Right lung (tissue), 10 donors: ENCODE measurements around the gene AP4S1. TPM values are rescaled to one million over a fixed set of nuclear protein-coding genes. Genes with fewer than 3 reads are reported as not detected.

ENCODE experiments used
- DNase-seq, 2 donors: peaks; one replicate each; pipeline ENCODE4 v3.0.0-alpha.2; 2013
- long read RNA-seq, 8 donors: transcript quantifications; one replicate each; lab custom pipeline, GENCODE V29; 2026
- polyA plus RNA-seq, 5 donors: library from polyadenylated mRNA; unstranded; fragments of 120-200 nt; gene quantifications; one replicate each; pipeline versions ENCODE4 v1.2.1 to v1.2.3, GENCODE V29; 2013; ENCODE audit warnings: inconsistent platforms in 1 of 5, low replicate concordance in 1 of 5; ENCODE audit not compliant: insufficient read length in 5 of 5, insufficient read depth in 1 of 5

Gene AP4S1
- 10 to 100 TPM; 16.1 to 22.4 (median 19.9) TPM for polyA plus RNA-seq
- long read RNA-seq, donor 1, partial matches to known transcripts = 0 of 4 reads
- long read RNA-seq, donor 1, other reads (novel, unspliced or antisense) = 0 of 4 reads
- long read RNA-seq, donor 2, partial matches to known transcripts = 0 of 3 reads
- long read RNA-seq, donor 2, other reads (novel, unspliced or antisense) = 0 of 3 reads
- long read RNA-seq, donor 3, transcript AP4S1-206 (5 exons, 1,012 nt) = major isoform, 5 of 5 reads
- long read RNA-seq, donor 3, partial matches to known transcripts = 0 of 5 reads
- long read RNA-seq, donor 3, other reads (novel, unspliced or antisense) = 0 of 5 reads
- long read RNA-seq, donor 4, transcript AP4S1-206 (5 exons, 1,012 nt) = major isoform, 6 of 6 reads
- long read RNA-seq, donor 4, partial matches to known transcripts = 0 of 6 reads
- long read RNA-seq, donor 4, other reads (novel, unspliced or antisense) = 0 of 6 reads
- long read RNA-seq, donor 5, partial matches to known transcripts = 0 of 2 reads
- long read RNA-seq, donor 5, other reads (novel, unspliced or antisense) = 0 of 2 reads
- long read RNA-seq, donor 6, transcript AP4S1-206 (5 exons, 1,012 nt) = major isoform, 5 of 5 reads
- long read RNA-seq, donor 6, partial matches to known transcripts = 0 of 5 reads
- long read RNA-seq, donor 6, other reads (novel, unspliced or antisense) = 0 of 5 reads
- long read RNA-seq, donor 7, partial matches to known transcripts = 11 of 19 reads
- long read RNA-seq, donor 7, other reads (novel, unspliced or antisense) = 8 of 19 reads
- long read RNA-seq, donor 8 = 0 reads

- DNase-seq = peak; percentile 50 to 63
Measured at GRCh38 chr14:31025367-31026076, at the start of gene AP4S1. Gene AP4S1 (plus strand): TSS chr14:31025649. CDS start chr14:31066197, 40,548 bp downstream.

GRCh38 chr14:30977752-30978151 lies 47.7 kb upstream of the AP4S1 start:
- no peak for DNase-seq

- peak; percentile 40 to 42 for DNase-seq
Measured at GRCh38 chr14:30980106-30980704, 45.2 kb upstream of the AP4S1 start.

- DNase-seq = no peak
Measured at GRCh38 chr14:30980980-30981379, 44.5 kb upstream of the AP4S1 start.

DNA sequence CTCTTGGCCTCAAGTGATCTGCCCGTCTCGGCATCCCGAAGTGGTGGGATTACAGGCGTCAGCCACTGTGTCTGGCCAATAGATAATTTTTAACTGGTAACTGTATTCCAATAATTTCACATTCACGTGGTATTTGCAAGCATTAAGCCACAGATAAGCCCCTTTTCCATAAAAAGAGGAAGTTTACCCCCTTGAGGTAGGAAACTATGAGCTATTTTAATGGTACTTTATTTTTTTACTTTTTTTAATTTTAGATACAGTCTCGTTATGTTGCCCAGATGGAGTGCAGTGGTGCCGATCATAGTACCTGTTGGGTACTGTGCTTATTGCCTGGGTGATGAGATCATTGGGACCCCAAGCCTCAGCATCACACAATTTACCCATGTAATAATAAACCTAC lies 42.9 kb upstream of the AP4S1 start:
- no peak for DNase-seq

- DNase-seq = no peak
Measured at GRCh38 chr14:30983858-30984257, 41.6 kb upstream of the AP4S1 start.

DNA sequence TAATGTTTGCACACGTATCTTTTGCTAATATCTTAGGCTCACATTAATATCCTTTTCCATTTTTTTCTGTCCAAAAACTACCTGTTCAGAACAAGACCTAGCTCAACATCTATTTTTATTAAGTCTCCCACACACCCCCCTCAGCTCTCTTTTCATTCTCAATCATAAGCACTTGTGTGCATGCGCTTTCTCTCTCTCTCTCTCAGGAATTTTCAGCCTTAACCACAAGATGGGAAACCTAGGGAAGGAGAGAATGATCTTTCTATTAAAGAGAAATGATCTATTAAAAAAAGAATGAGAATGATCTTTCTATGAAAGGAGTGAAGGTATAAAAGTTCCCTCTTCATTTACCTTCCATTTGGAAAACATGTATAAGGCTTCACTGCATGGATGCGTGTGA lies 39.7 kb upstream of the AP4S1 start:
- no peak for DNase-seq

GRCh38 chr14:30988509-30988908 lies 36.9 kb upstream of the AP4S1 start:
- no peak for DNase-seq

DNA sequence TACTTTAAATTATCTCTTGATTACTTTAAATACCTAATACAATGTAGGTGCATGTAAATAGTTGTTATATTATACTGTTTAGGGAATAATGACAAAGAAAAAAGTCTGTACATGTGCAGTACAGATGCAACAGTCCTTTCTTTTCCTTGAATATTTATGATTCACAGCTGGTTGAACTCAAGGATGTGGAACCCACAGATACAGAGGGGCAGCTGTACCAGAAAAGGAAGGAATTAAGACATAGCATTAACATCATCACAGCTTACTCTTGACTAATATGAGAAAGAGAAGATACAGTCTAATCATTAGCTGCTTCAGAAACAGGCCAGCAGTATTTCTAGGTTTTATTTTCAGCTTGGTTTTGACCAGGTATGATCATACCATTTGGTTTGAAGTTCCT lies 34.7 kb upstream of the AP4S1 start:
- DNase-seq = no peak

GRCh38 chr14:30991408-30991807 lies 34.0 kb upstream of the AP4S1 start:
- DNase-seq = no peak

- DNase-seq = no peak
Measured at GRCh38 chr14:30993071-30993470, 32.4 kb upstream of the AP4S1 start.

DNA sequence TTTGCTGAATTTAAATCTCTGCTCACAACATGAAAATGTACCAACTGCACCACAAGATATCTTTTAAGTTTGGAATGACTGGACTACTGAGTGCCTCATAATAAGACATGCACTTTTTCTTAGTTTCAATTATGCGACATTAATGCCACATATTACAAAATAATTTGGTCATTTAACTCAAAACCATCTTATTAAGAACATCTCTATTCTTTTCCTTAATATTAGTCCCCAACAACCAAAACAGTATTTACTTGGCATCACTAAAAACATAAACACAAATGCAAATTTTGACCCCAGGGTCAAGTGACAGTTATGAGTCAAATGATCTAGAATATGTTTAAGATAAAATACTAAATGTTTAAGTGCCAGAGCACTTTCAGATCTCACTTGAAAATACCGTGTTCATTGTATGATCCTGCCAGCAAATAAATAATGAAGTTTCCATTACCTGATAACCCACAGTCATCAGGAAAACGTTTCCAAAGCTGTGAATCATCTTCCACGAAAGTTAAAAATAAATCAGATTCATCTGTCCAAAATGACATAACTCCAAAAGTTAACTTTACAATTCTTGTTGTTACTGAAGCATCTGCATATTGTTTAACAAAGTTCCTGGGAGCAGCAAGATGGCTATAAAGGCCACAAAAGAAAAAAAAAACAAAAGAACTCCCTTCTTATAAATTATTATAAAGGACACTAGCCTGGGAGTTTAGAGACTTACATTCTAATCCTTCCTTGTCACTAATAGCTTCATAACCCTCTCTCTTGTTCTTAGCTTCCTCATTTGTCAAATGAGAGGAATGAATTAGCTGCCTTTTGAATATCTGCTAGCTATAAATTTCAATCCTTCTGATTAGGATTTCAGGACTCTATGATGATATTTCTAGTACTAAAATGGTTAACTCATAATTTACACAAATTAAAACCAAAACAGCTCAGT lies 30.5 kb upstream of the AP4S1 start:
- DNase-seq = no peak

DNA sequence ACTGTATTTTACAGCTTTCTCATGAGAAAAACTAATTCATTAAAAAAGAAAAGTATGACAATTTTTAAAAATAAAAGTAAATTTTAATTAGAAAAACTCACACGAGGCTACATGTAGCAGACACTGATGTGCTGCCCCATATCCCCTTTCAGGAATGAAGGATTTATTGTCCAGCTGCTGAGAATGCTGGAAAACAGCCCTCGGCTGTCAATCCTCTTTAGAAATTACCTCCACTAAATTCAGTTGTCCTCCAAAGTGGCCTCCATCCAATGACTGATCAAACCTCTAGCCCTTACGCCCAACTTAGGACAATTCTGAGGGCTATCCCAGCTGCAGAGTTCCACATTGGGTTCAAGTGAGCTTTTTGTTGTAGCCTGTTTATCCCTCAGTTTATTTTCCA lies 29.8 kb upstream of the AP4S1 start:
- no peak for DNase-seq

- no peak for DNase-seq
Measured at GRCh38 chr14:30996892-30997659, 28.4 kb upstream of the AP4S1 start.

GRCh38 chr14:30998100-30998706 lies 27.2 kb upstream of the AP4S1 start:
- no peak for DNase-seq

DNA sequence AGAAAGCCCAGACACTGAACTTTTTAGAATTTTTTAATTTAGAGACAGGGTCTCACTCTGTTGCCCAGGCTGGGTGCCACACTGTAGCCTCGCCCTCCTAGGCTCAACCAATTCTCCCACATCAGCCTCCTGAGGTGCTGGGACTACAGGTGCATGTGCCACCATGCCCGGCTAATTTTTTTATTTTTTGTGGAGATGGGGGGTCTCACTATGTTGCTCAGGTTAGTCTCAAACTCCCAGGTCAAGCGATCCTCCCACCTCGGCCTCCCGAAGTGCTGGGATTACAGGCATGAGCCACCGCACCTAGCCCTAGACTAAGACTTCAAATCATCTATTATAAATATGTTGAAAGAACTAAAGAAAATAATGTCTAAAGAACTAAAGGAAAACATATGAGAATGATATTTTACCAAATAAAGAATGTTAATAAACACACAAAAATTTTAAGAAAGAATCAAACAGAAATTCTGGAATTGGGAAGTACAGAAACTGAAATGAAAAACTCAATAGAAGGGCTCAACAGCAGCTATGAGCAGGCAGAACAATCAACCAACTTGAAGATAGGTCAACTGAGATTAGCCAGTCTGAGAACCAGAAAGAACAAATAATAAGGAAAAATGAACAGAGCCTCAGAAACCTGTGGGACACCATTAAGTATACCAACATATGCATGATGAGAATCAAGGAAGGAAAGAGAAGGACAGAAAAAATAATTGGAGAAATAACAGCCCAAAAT lies 26.2 kb upstream of the AP4S1 start:
- no peak for DNase-seq

DNA sequence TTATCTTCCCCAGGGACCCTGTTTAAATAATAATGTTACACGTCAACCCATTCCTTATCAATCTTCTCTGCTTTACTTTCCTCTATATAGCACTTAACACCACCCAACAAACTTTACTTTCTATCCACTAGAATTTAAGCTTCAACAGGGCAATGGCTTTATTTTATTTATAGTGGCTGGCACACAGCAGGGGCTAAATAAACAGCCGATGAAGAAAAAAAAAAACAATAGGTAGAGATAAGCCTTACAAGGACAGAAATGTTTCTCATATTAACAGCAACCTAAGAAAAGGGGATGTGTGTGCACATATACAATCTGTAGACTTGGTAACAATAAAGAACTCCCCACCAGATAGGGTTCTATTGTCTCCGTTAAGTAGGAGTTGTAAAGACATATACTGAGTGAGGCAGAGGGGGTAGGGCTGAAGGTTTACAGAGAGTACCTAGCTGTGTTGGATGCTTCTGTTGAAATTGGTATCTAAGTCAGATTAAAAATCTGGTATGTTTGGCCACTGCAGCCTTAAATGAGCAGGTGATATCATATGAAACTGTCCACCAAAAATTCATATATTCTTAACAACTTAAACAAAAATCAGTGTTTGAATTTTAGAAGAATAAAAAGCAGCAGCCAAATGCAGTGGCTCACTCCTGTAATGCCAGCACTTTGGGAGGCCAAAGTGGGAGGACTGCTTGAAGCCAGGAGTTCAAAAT lies 24.7 kb upstream of the AP4S1 start:
- no peak for DNase-seq

- DNase-seq = no peak
Measured at GRCh38 chr14:31001339-31001658, 24.1 kb upstream of the AP4S1 start.
